ENCODE results near the gene PARD6A. TPM values are rescaled to one million over a fixed set of nuclear protein-coding genes. Genes with fewer than 3 reads are reported as not detected.

The PARD6A gene
- total and polyA plus RNA-seq, 2 of the 13 experiments (the other 11 are each of a cell fraction or from before 2014, with no cell fraction given) = 3.5 to 4.3 TPM

GRCh38 chr16:67649494-67649931 lies 11.2 kb upstream of the PARD6A start:
- H3K27me3 ChIP-seq (ENCODE audit: control insufficient read depth in 1 of 2, insufficient read depth in 2 of 2, low read length in 2 of 2) = peaks cover 18 to 84% of the 10 kb centered on the region in 2 experiments
- in situ Hi-C loops (cut with HindIII; ENCODE audit: extremely low pct_ligation_motif_present, low pct_unique_long_range_greater_than_20kb) (loop anchor here (5.0 kb wide), 1 partner anchor 102 kb away; no protein-coding TSS in a partner anchor), intact Hi-C loops (cut with micrococcal nuclease; ENCODE audit: unreplicated experiment) (no loop called here)
- peaks cover 33% of the 10 kb centered on the region for H3K4me1 ChIP-seq (ENCODE audit: insufficient read depth, low read length)
- H4K20me1 ChIP-seq (ENCODE audit: insufficient read depth, low read length) = peaks cover 11% of the 10 kb centered on the region
- peak overlapping the region in 1 of 3 experiments; percentile 38; a peak in 1 of 6 replicates for H3K4me3 ChIP-seq (replicated peaks in 1 of 3; ENCODE audit: insufficient read depth in 1 of 3, low read depth in 2 of 3, low read length in 3 of 3)
- H3K9ac ChIP-seq (ENCODE audit: insufficient read depth, low read depth, low read length) = no peak overlapping the region
- no peaks in the 10 kb centered on the region for H3K9me3 ChIP-seq (ENCODE audit: low read length)
- CTCF ChIA-PET (ENCODE audit: low intra/inter-chr PET ratio, low total read pairs) = no interaction called here
- peak overlapping the region; percentile 43 for H3K4me2 ChIP-seq (ENCODE audit: low read depth, low read length)
- no peaks in the 10 kb centered on the region for H3K36me3 ChIP-seq (replicated peaks in 1 of 2; ENCODE audit: control insufficient read depth in 1 of 2, insufficient read depth in 2 of 2, low read length in 2 of 2)
- no TSS peak for BruUV-seq (replicated peaks)
- ATAC-seq (0 out of 3 replicates have a peak, but pooled peaks have one; percentile 1), DNase-seq (ENCODE audit: low spot score) (no peak), FAIRE-seq (no peak)
- no peak overlapping the region for H3K27ac ChIP-seq (ENCODE audit: extremely low read length, insufficient read depth, low read length)
- POLR2A ChIA-PET = interaction anchor here (1.1 kb wide), 1 partner anchor 11 kb away, joined by 3 read pairs; the partner anchor contains the start of gene ACD
- 40% methylated on average over 33 of the region's 34 CpGs for WGBS (ENCODE audit: low lambda C conversion rate)
- no peaks in the 10 kb centered on the region for H3K79me2 ChIP-seq (ENCODE audit: insufficient read depth, low read length)
- no peak overlapping the region for H2AFZ ChIP-seq (ENCODE audit: low read length)
- TF ChIP-seq HOXA3 (CRISPR knock-in tag; IDR thresholded peaks at IDR 0.05) (peak; percentile 28; the same call in 1 of the 2 replicates), DR1 (CRISPR knock-in tag; IDR thresholded peaks at IDR 0.05) (no peak; the same call in 1 of the 2 replicates), FOXM1 (CRISPR knock-in tag; IDR thresholded peaks at IDR 0.05) (0 out of 2 replicates have a peak, but pooled peaks have one; percentile 37), TFDP1 (CRISPR knock-in tag; IDR thresholded peaks at IDR 0.05; ENCODE audit: borderline replicate concordance) (no peak), ZNF589 (CRISPR knock-in tag; conservative IDR thresholded peaks at IDR 0.05) (no peak), HNF1B (CRISPR knock-in tag; IDR thresholded peaks at IDR 0.05) (0 out of 2 replicates have a peak, but pooled peaks have one; percentile 14), CREB1 (IDR thresholded peaks at IDR 0.05) (no peak), CREB1 (CRISPR knock-in tag; IDR thresholded peaks at IDR 0.05) (no peak), NCOA1 (CRISPR knock-in tag; IDR thresholded peaks at IDR 0.05) (no peak), HNRNPK (IDR thresholded peaks at IDR 0.05; ENCODE audit: low read depth, low read length, poor library complexity, severe bottlenecking) (peak; percentile 12), KLF12 (CRISPR knock-in tag; IDR thresholded peaks at IDR 0.05; ENCODE audit: borderline replicate concordance) (0 out of 2 replicates have a peak, but pooled peaks have one; percentile 36), ZBTB10 (CRISPR knock-in tag; IDR thresholded peaks at IDR 0.05; ENCODE audit: borderline replicate concordance) (no peak), ELK4 (CRISPR knock-in tag; IDR thresholded peaks at IDR 0.05; ENCODE audit: borderline replicate concordance) (peak; percentile 37; the same call in 1 of the 2 replicates), ZNF558 (CRISPR knock-in tag; IDR thresholded peaks at IDR 0.05; ENCODE audit: borderline replicate concordance) (no peak)

Measured in HepG2 (cell line).